LNCaP clone FGC (cell line): ENCODE measurements around the gene PSMA3.

Source experiments
- DNase-seq: peaks from one replicate; pipeline ENCODE4 v3.0.0-alpha.2; 2011; ENCODE audit warnings: low read depth
- H3K4me3 ChIP-seq: 2 replicates; pipeline ENCODE4 v1.5.1; 2011; ENCODE audit warnings: mild to moderate bottlenecking, low read depth, low read length, control low read depth
- CTCF ChIP-seq: IDR thresholded peaks from 2 replicates; pipeline ENCODE4 v1.5.1; 2012; ENCODE audit warnings: mild to moderate bottlenecking; ENCODE audit not compliant: control insufficient read depth, insufficient read depth; ENCODE audit errors: extremely low read depth

Gene PSMA3

GRCh38 chr14:58298477-58299400, 54.1 kb downstream of the PSMA3 start, which contains the start of gene ARID4A:
Gene ARID4A (plus strand): TSS chr14:58298555. CDS start chr14:58299855, 1,300 bp downstream.
- peak within 1 kb of the TSS; percentile 84 for H3K4me3 ChIP-seq
- DNase-seq: peak; percentile 1
- no peak for TF ChIP-seq CTCF

- DNase-seq: no peak
- no peak for TF ChIP-seq CTCF
- H3K4me3 ChIP-seq: peak overlapping the region; percentile 84
These were observed 55.0 kb downstream of the PSMA3 start for GRCh38 chr14:58299401-58300330.

- no peak for TF ChIP-seq CTCF
- no peak overlapping the region for H3K4me3 ChIP-seq
- DNase-seq: no peak
These were observed 56.8 kb downstream of the PSMA3 start for GRCh38 chr14:58301416-58301815.

DNA sequence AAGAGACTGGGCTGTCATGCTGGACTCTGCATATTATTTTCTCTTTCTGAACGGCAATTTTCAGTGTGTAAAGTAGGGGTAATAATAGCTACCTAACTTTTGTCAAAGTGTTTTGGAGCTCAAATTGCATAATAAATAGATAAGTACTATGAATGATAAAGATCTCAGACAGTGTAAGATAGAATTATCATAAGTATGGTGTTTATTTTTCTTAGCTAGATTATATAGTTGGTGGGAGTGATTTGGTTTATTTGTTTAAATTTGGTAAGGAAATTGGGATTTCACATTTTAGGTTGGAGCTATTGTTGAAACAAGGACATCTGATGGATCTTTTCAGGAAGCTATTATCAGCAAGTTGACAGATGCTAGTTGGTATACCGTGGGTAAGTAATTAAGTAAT, 61.1 kb downstream of the PSMA3 start:
- DNase-seq: no peak
- TF ChIP-seq CTCF: no peak
- H3K4me3 ChIP-seq: no peak overlapping the region

- no peak overlapping the region for H3K4me3 ChIP-seq
- DNase-seq: no peak
- TF ChIP-seq CTCF: no peak
These were observed 63.1 kb downstream of the PSMA3 start for GRCh38 chr14:58307597-58308316.

DNA sequence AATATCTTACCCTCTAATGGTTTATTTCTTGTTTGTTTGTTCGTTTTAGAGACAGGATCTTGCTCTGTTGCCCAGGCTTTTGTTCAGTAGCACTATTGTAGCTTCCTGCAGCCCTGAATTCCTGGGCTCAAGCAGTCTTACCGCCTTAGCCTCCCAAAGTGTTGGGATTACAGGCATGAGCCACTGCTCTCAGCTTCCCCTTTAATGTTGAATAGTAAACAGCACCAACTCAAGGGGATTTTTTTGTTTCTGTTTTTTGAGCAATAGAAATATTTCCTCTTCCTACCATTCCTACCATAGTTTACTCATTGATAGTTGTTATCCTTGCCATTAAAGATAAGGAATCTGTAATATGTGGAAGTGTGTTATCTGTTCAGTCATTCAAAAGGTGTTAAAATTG, 64.4 kb downstream of the PSMA3 start:
- no peak for DNase-seq
- TF ChIP-seq CTCF: no peak
- no peak overlapping the region for H3K4me3 ChIP-seq
